8988T (cell line): Measurements from ENCODE around the gene ATRNL1.
"Not testable (repeated sequence)": the region's sequence is repeated elsewhere in the genome, so short reads cannot be mapped to it uniquely, and the experiment has no call there.

ENCODE experiments used
- DNase-seq: peaks from one replicate; pipeline ENCODE4 v3.0.0; 2011

ATRNL1 gene

GRCh38 chr10:115638246-115638645 is 545.1 kb downstream of the ATRNL1 start:
- no peak for DNase-seq

- DNase-seq, result no peak
These were observed 556.1 kb downstream of the ATRNL1 start for GRCh38 chr10:115649217-115649616.

GRCh38 chr10:115653473-115653872 is 560.3 kb downstream of the ATRNL1 start:
- DNase-seq, result no peak

DNA sequence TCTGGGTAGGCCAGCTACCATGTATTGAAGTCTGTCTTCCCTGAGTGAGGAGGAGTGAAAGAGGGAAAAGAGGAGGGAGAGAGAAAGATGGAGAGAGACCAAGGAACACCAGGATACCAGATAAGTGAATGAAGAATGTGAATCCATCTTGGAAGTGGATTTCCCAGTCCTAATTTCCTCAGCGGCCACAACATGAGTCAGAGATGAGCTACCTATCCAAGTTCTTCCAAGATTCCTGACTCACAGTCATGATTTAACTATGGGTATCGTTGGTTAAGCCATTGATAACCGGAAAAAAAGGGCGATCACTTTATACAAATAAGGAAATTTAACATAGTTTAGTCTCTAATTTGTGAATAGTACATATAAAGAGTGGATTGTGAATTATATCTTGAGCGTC is 561.8 kb downstream of the ATRNL1 start:
- no peak for DNase-seq

GRCh38 chr10:115657161-115657860 is 564.1 kb downstream of the ATRNL1 start:
- DNase-seq, result no peak

DNA sequence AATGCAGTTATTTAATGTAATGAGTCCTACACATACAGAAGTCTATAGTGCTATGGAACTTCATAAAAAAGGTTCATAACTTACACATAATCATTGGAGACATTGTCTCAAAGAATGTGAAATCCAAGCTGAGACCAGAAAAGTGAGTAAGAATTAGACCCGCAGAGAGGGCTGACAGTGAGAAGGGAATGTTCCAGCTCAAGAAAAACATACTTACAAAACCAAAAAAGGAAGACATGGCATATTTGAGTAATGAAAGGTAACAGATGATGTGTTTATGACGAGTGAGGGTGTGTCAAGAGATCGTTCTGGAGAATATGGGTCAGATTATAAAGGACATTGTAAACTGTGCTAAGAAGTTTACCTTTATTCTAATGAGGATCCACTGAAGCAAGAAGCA is 566.5 kb downstream of the ATRNL1 start:
- DNase-seq, result no peak

- no peak for DNase-seq
These were observed 567.2 kb downstream of the ATRNL1 start for GRCh38 chr10:115660391-115660790.

DNA sequence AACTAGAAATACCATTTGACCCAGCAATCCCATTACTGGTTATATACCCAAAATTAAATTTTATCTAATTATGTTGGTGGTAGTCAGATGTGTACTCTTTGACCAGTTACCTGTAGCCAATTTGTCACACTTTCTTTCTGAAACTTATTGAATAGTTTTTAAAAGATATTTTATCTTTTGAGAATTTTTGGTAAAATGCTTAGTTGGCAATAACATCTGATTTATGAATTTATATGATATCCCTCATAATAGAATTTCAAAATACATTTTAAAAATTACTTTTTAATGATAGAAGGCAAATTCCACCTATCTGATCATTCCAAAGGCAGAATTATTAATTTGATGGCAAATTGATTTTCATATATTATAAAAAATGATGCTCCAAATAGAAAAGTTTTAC is 569.3 kb downstream of the ATRNL1 start:
- DNase-seq, result no peak

DNA sequence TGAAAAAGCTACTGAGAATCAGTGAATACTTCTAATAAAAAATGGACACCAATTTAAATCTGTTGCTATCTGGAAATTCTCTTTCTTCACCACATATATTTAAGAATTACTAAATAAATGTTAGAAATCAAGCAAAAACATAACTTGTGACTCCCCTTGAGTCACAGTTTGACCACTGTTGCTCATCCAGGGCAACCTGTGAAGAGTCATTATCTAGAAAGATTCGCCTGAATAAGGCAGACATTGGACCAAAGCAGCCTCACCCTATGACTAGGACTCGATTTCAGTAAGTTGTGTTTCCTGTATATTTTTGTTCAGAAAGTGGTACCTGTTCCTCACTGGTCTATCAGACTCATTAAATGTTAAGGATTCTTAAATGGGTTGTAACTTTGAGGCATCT is 572.4 kb downstream of the ATRNL1 start:
- no peak for DNase-seq

GRCh38 chr10:115674496-115674895 is 581.3 kb downstream of the ATRNL1 start:
- DNase-seq, result no peak

DNA sequence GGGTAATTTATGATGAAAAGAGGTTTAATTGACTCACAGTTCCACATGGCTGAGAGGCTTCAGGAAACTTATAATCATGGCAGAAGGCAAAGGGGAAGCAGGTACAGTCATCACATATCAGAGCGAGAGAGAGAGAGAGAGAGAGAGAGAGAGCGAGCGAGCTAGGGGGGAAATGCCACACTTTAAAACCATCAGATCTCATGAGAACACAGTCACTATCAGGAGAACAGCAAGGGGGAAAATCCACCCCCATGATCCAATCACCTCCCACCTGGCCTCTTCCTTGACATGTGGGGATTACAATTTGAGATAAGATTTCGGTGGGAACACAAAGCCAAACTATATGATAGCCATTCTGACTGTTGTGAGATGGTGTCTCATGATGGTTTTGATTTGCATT is 603.6 kb downstream of the ATRNL1 start:
- DNase-seq, result no peak

- DNase-seq, result no peak
These were observed 612.9 kb downstream of the ATRNL1 start for GRCh38 chr10:115706026-115706425.

DNA sequence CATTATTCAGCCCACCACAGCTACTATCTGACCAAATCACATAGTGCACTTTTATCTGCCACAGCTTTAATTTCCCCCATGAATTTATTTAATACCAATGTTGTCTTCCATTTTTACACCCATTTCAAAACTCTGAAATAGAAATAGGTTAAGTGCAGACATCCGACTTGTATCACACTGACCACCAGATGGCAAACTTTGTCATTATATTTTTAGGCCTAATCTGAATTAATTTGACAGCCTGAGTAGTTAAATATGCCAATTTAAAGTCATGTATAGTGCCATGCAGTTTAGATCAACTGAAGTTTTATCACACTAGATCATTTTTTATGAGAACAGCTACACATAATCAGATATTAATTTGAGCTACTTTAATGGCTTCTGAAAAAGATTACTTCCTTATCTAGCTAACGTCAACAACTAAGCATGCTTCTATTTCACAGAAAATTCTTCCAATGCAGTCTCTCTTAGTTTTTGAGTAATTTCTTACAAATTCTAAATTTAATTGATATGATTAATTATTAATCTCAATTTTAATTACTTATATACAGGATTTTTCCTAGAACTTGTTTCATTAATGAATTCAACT is 613.4 kb downstream of the ATRNL1 start:
- DNase-seq, result no peak

DNA sequence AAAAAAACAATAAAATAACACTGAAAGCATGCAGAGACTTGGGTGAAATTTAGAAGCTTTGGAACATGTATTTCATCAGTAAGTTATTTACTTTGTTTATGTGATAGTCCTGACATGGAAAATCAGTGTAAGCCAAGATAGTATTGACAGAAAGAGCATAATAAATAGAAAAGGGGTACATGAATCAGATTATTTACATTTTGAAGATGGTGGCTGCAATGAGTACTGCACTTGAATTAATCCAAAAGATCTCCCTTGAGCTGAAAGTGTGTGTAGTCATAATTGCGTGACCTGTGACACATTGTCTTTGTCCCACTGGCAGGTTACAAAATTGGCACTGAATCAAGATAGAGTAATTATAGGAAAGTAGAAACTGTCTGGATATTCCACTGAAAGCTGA is 617.0 kb downstream of the ATRNL1 start:
- no peak for DNase-seq

GRCh38 chr10:115711306-115711705 is 618.1 kb downstream of the ATRNL1 start:
- no peak for DNase-seq

GRCh38 chr10:115720121-115720520 is 627.0 kb downstream of the ATRNL1 start:
- DNase-seq, result no peak

GRCh38 chr10:115727129-115727528 is 634.0 kb downstream of the ATRNL1 start:
- no peak for DNase-seq

DNA sequence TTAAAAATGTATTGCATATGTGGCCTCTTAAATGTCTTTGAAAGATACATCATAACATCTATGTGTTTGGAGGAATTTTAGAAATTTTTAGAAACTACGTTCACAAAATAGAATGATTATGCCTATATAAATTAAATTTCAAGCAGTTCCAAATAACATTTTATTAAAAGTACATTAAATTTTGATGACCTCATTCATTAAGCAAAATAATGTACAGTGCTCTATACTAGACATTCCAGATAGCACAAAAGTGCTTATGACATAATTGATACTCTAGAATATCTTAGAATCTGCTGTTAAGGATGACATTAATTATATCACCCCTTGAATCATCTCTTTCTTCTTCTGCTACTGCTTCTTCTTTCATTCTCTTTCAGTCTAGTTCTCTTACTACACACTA is 650.9 kb downstream of the ATRNL1 start:
- DNase-seq, result no peak

GRCh38 chr10:115745943-115746342 is 652.8 kb downstream of the ATRNL1 start:
- no peak for DNase-seq

GRCh38 chr10:115747811-115748210 is 654.6 kb downstream of the ATRNL1 start:
- no peak for DNase-seq

GRCh38 chr10:115758488-115758887 is 665.3 kb downstream of the ATRNL1 start:
- not testable (repeated sequence) for DNase-seq

DNA sequence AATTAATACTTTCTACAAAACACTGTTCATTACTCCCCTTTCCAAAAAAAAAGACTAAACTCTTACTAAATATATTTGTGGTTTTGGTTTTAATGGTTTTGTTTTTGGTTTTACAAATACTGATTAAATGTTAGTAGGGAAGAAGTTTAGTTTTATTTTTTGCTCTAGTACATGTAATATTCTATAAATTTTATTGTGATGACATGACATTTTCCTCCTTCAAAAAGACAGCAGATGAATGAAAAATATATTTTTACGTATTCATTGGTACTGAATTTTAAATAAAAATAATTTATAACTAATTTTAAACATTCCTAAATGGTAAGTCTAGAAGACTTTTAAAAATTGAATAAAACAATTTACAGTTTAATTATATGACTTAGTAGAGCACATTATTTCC is 667.0 kb downstream of the ATRNL1 start:
- DNase-seq, result no peak

DNA sequence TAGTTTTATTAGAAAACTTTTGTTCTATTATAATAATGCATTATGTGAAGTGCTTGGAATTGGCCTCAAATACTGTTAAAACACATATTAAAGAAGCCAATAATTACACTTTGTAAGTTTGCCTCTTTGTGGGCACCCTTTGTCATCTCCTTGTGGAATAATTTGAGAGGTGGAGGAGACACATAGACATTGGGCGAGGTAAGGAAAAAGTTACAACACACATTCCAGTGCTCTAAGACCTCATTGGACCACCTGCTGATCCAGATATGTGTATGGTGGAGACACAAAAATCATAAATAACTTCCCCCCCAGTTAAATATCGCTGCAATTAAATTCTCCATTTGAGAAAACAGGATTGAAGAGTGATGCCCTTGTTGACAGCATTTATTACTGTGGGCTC is 668.0 kb downstream of the ATRNL1 start:
- no peak for DNase-seq

DNA sequence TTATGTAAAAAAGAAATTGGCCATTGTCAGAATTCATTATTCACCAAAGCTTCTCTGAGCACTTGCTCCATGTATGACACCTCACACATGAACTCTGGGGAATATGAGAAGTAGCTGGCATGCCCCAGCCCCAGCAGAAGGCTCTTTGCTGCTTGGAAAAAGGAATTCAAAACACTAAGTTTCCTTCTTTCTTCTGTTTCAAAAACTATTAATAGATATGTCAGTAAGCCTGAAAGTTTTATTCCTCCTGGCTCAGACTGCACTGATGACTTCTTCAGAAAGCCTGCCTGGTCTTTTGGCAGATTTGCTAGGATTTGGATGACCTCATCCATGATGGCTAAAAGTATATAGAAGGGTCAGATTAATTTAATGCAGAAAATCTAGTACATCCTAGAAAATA is 668.9 kb downstream of the ATRNL1 start:
- DNase-seq, result no peak

GRCh38 chr10:115771755-115772154 is 678.6 kb downstream of the ATRNL1 start:
- no peak for DNase-seq
